Measurements from ENCODE around the gene STAT5A.

- TF ChIP-seq, protein P1, sequence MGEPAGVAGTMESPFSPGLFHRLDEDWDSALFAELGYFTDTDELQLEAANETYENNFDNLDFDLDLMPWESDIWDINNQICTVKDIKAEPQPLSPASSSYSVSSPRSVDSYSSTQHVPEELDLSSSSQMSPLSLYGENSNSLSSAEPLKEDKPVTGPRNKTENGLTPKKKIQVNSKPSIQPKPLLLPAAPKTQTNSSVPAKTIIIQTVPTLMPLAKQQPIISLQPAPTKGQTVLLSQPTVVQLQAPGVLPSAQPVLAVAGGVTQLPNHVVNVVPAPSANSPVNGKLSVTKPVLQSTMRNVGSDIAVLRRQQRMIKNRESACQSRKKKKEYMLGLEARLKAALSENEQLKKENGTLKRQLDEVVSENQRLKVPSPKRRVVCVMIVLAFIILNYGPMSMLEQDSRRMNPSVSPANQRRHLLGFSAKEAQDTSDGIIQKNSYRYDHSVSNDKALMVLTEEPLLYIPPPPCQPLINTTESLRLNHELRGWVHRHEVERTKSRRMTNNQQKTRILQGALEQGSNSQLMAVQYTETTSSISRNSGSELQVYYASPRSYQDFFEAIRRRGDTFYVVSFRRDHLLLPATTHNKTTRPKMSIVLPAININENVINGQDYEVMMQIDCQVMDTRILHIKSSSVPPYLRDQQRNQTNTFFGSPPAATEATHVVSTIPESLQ (CRISPR knock-in tag; IDR thresholded peaks at IDR 0.05): no peak
- TF ChIP-seq, protein P2, sequence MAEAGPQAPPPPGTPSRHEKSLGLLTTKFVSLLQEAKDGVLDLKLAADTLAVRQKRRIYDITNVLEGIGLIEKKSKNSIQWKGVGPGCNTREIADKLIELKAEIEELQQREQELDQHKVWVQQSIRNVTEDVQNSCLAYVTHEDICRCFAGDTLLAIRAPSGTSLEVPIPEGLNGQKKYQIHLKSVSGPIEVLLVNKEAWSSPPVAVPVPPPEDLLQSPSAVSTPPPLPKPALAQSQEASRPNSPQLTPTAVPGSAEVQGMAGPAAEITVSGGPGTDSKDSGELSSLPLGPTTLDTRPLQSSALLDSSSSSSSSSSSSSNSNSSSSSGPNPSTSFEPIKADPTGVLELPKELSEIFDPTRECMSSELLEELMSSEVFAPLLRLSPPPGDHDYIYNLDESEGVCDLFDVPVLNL (CRISPR knock-in tag; IDR thresholded peaks at IDR 0.05; ENCODE audit: borderline replicate concordance, low read depth): no peak
- no peak for TF ChIP-seq FOXJ3 (CRISPR knock-in tag; IDR thresholded peaks at IDR 0.05; ENCODE audit: borderline replicate concordance)
- no peak for TF ChIP-seq NFYB (CRISPR knock-in tag; conservative IDR thresholded peaks at IDR 0.05; ENCODE audit: low read depth)
- TF ChIP-seq, protein P3, sequence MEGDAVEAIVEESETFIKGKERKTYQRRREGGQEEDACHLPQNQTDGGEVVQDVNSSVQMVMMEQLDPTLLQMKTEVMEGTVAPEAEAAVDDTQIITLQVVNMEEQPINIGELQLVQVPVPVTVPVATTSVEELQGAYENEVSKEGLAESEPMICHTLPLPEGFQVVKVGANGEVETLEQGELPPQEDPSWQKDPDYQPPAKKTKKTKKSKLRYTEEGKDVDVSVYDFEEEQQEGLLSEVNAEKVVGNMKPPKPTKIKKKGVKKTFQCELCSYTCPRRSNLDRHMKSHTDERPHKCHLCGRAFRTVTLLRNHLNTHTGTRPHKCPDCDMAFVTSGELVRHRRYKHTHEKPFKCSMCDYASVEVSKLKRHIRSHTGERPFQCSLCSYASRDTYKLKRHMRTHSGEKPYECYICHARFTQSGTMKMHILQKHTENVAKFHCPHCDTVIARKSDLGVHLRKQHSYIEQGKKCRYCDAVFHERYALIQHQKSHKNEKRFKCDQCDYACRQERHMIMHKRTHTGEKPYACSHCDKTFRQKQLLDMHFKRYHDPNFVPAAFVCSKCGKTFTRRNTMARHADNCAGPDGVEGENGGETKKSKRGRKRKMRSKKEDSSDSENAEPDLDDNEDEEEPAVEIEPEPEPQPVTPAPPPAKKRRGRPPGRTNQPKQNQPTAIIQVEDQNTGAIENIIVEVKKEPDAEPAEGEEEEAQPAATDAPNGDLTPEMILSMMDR (IDR thresholded peaks at IDR 0.05): no peak
These were observed 27.3 kb downstream of the STAT5A start for GRCh38 chr17:42315402-42316156.

Data from WTC11 (cell line).